Measurements from ENCODE around the gene CLPTM1L.
"Not testable (repeated sequence)": the region's sequence is repeated elsewhere in the genome, so short reads cannot be mapped to it uniquely, and the experiment has no call there.

Gene CLPTM1L

DNA sequence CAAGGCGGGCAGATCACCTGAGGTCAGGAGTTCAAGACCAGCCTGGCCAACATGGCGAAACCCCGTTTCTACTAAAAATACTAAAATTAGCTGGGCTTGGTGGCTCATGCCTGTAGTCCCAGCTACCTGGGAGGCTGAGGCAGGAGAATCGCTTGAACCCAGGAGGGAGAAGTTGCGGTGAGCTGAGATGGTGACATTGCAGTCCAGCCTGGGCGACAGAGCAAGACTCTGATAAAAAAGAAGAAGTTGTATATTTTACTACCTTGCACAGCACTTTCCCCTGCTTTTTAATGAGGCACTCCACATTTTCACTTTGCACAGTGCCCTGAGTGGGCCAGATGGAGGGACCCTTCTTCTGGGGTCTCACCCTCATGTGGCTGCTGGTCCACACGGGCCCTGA is 15.5 kb upstream of the CLPTM1L start:
- not testable (repeated sequence) for DNase-seq (ENCODE audit: low read depth)

DNA sequence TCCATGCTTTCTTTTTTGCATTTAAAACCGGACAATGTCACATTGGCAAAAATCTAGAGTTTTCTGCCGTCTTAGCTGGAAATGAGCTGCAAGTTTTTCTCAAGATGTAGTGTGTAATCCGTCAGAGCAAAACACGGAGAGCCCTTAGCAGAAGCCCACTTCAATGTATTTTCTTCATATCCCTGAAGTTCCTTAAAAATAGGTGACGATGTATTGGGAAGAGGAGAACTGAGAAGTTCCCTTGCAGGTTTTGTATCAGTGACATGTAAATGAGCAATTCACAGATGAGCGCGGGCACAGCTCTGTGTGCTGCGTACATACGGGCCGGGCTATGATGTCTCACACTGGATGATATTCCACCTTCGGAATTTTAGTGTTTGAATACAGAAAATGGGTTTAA is 14.8 kb upstream of the CLPTM1L start:
- DNase-seq (ENCODE audit: low read depth) = no peak

DNA sequence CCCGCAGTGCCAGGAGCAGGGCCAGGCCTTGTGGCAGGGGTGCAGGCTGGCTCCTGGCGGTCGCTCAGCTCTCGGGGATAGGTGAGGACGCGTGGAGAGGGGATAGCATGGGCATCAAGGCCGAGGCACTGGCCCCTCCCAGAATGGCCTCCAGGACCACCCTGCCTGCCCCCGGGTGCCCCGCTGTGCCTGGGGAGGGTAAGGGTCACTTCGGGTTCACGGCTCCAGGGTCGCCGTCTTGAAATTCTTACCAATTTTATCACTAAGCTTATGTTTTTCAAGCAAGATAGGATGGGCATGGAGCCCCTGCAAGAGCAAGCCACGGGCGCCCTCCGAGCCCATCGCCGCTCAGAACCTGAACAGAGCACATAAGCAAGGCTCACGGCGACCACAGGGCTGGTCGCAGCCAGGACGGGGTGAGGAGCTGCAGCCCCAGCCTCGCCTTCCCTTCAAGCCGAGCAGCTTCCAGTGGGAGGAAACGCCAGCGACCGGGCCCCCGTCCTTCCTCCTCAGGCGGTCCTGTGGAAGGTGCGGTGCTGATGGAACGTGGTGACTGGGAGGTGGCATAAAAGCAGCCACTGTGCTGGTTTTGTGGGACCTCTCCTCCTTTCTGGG is 14.2 kb upstream of the CLPTM1L start:
- no peak for DNase-seq (ENCODE audit: low read depth)

DNA sequence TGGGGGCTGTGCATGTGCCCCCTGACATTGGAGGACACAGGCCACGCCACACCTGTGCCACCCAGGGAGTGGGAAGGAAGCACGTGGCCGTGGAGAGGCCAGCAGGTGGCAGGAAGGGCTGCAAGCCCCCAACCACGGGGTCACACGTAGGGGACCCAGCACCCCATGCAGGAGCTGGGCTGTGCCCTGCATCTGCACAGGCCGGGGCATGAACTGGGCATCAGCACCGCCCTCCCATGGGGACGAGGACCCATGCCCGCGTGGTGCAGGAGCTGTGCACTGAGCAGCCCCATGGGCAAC is 13.8 kb upstream of the CLPTM1L start:
- DNase-seq (ENCODE audit: low read depth) = no peak

DNA sequence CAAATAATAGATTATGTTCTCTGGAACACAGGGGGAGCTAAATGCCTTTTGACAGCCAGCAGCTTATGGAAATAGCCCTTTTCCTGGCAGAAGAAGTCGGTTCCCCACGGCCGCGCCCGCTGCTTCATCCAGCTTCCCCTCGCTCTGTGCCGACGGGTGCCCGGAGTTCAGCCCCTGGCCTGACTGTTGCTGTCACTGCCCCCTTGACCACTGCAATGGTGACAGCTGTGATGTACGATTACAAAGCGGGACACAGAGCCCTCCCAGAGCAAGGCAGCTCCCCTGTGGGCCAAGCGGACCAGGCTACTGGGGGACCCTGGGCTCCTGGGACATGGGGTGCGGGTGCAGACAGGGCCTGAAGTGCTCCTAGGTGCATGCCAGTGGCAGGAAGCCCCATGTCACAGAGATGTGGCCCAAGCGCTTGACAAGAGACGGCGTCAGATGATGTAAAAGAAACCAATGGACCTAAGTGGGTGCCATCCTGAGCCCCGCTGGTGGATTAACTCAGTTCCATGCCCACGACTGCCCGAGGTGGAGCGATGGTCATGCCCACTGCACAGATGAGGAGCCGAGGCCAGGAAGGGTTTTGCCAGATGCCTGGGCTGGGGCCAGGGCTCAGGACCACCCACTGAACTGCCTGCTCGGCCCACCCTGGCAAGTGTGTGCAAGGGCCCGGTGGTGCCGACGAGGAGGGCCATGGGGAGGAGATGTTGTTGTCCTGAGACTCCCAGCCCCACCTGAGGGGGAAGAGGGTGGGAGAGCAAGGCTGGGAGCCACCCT is 13.2 kb upstream of the CLPTM1L start:
- DNase-seq (ENCODE audit: low read depth) = no peak

DNA sequence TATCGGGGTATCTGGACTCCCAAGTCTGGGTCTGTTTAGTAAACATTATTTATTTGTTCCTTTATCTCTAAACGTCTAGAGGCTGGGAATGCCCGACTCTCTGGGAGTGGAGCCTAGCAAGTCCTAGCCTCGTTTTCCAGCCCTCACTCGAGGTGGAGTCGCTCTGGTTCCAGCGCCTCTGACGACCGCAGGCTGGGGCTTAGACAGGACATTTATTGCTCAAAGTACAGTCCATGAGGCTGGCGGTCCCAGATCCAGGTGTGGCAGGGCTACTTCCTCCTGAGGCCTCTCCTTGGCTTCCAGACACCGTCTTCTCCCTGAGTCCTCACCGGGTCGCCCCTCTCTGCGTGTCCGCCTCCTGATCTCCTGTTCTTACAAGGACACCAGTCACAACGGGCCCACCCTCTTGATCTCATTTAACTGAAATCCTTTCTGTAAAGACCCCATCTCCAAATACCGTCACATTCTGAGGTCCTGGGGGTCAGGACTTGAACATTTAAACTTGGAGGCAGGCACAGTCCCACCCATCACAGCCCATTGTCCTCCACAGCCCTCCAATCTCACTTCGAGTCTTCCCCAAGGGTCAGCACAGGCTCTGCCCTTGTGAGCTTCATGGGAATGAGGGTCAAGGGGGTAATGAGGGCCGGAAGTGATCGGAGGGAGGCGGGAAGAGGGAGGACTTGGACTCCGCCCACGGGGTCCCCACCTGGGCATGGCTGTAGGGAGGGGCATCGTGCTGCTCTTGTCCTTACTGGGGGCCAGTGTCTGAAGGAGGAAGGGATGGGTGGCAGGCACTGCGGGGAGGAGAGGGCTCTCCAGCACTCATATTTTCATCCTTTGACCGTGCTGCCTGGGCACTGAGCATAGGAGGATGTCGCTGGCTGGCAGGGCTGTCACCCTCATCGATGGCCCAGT is 12.2 kb upstream of the CLPTM1L start:
- DNase-seq (ENCODE audit: low read depth) = no peak

DNA sequence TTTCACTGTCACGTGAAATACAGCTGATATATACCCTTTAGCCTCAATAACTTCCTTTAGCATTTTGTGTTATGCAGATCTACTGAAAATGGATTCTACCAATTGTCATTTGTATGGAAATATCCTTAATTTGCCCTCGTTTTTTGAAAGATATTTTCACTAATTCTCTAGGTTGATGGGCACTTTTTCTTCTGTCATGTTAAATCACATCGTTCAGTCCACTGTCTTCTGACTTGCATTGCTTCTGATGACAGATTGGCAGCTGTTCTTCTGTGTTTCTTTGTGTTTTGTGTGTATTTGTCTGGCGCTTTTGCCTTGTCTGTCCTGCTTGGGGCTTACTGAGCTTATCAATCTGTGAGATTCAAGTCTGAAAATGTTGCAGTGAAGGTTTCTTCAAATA is 9.7 kb upstream of the CLPTM1L start:
- DNase-seq (ENCODE audit: low read depth) = no peak

DNA sequence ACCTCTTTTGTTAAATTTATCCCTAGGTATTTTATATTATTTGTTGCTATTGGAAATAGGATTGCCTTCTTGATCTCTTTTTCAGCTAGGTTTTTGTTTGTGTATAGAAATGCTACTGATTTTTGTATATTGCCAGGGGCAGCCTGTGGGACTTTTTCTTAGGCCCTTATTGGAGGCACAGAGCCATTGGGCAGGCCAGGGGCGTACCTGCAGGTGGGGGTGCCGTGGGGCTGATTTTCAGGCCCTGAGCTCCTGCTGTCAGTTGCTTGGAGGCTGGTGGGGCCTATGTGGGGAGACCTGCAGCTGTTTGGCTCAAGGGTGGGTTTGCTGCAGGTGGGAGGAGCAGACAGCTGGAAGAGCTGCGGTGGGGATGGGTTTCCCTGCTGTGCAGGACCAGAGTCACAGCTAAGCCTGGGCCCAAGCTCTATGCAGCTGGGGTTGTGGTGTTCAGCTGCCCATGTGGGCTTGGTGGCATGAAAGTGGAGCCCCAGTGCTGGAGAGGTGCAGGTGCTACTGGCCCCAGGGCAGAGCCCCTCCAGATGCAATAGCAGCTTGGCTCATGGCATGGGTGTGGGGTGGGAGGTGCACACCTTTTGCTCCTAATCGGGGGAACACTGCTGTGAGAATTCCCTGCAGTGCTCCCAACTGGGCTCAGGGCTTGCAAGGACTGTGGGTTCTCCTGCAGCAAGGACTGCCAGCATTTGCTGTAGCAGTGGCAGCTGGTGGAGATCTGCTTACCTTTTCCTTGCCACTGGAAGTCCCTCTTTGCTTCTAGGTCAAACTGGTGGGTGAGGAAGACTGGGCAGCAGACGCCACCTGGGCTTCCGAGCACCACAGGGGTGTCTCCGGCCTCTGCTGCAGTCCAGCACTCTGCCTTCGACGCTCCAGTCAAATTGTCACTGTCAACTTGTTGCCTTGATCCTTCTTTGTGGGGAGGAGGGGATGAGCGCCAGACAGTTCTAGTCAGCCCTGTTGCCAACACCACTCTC is 7.6 kb upstream of the CLPTM1L start:
- DNase-seq (ENCODE audit: low read depth) = no peak

DNA sequence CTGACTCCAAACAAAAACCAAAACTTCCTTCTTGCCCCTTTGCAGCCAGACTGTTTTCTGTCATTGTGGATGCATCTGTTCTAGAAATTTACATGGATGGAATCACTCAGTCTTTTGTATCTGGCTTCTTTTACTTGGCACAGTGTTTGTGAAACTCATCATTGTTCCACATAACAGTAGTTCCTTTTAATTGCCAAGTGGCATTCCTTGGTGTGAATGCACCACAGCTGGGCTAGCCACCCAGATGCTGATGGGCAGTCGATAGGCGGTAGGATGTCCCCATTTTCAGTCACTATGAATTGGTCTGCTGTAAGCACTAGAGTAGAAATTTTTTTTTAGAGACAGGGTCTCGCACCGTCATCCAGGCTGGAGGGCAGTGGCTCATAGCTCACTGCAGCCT is 6.3 kb upstream of the CLPTM1L start:
- no peak for DNase-seq (ENCODE audit: low read depth)

DNA sequence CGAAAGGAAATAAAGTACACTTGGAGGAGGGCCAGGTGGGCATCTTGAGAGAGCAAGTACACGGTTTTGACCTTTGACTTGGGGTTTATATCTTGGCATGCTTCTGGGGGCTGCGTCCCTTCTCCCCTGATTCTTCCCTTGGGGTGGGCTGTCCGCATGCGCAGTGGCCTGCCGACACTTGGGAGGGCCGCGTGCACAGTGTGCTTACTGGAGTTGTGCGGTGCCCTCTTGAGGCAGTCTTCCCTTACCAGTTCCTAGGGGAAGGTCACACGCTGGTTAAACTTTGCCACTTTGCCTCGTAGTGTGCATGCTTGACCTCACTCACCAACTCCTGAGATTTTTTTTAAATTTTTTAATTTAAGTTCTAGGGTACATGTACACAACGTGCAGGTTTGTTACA is 4.3 kb upstream of the CLPTM1L start:
- no peak for DNase-seq (ENCODE audit: low read depth)

DNA sequence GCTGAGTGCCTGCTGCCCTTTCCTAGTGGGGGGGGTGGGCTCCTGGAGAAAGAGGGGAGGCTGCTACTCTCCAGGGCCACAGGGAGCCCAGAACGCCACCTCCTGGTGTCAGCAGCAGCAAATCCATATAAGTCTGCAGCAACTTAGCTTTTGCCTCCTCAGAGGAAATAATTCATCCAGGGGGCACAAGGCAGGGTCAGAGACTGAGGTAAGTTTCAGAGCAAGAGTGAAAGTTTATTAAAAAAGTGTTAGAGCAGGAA is 4.0 kb upstream of the CLPTM1L start:
- DNase-seq (ENCODE audit: low read depth) = no peak

DNA sequence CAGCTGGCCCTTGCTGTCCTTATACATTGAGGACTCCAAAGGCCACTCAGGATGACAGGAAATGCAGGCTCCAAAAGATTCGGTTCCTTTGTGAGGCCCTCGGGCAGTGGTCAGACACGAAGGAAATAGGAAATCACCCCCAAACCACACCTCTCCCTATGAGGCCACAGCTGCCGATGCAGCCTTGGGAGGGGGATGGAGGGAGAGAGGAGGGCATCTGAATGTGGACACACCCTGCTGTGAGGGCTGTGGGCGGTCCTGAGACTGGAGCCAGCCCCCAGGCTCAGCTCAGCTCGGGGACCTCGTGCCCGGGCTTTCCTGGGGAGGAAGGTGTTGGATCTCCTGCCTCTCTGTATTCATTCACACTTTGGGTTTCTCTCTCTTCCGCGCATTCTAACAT is 2.7 kb upstream of the CLPTM1L start:
- DNase-seq (ENCODE audit: low read depth) = no peak

DNA sequence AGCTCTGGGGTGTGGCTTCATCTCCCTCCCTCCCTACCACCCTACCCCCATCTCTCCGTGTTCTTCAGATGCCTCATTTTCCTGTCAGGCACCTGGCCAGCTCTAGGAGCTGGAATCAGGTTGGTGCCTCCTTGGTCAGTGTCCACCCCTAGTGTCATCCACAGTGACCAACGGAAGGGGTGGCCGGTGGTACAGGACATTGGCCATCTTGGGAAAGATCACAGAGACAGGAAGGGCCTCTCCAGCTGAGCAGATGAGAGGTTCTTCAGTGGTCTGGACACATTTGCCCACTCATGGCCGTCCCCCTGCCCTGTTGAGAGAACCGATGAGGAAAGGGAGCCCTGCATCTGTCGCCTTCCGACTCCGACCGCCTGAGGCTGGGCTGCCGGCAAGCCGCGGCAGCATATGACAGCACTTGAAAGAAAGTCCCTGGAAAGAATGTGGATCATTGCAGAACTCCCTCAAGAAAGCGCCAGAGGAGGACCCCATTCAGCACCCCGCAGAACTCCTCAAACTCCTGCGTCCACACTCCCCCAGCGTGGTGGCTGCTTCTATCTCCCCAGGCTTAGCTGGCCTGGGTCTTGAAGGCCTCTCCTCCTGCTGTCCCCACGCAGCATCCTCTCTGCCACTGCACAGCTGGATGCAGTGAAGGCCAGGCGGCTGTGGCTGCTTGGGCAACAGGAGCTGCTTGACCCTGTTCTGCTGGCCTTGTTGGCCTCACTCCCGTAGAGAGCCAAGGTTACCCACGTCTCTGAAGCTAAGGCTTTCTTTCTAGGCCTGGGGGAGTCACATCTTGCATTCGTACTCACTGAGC is 1.9 kb upstream of the CLPTM1L start:
- DNase-seq (ENCODE audit: low read depth) = no peak

DNA sequence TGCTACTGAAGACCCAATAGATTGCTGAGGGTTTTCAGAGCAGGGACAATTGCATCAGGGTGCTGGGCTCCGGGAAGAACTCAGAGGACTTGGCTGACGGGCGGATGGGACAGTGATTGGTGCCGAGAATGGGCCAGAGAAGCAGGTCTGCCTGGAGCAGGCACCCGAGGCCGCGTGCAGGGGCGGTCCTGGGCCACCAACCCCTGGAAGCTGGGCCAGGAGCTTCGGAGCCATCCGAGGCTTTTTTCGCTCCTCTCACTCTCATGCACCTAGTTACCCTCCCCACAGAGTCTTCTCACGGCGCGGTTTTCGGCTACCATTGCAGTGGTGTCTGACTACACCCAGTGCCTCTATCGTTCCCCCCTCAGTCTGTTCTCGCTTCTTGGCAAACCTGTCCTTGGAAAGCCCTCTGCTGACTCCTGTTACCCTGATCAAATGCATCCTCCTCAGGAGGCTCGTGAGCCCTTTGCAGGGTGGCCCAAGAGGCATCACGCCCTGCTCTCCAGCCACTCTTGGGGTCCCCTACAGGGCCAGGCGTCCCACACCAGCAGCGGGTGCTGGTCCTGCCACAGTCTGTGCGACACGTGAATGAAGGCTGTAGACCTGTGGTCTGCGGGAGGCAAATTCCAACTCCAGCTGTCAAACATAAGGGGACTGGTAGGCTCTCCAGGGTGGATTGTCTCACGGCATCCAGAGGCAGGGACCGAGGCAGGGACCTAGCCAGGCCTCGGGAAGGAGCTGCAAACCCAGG is 1.2 kb upstream of the CLPTM1L start:
- DNase-seq (ENCODE audit: low read depth) = no peak

DNA sequence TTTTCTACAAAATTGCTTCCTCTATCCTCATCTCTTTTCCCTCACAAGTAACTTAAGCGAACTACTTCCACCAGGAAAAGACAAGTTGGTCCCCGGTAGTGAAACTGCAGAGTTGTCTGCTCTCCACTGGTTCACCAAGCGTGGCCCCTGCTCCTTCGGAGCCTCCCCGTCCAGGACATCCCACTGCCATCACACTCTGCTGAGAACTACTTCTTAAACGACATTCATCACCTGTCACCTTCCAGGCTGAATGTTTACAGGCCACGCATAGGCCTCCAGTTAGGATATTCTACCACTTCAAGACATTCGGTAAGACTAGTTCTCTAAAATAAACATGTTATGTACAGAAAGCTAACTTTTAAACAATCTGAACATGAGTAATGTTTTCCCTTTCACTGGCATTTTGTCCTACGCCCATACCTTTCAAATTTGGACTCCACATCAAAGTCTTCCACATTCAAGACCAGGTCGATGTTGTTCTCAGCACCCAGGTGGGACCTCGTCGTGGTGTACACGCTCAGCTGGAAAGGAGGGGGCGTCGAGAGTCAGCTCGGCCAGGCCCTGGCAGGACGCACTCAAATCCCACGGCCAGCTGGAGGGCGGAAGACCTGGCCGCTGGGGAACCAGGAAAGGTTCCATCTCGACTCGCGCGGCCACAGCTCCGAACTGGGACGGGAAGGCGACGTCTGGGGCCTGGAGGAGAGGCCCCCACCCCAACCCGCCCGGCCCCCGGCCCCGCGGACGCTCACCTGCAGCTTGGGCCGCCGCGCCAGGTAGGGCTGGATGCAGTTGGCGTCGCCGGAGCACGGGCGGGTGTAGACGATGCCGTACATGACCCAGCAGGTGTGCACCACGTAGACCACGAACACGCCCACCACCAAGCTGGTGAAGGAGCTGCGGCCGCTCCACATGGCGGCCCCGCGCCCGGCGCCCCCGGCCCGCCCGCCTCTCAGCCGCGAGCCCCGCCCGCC is 683 bp downstream of the CLPTM1L start:
- no peak for DNase-seq (ENCODE audit: low read depth)

DNA sequence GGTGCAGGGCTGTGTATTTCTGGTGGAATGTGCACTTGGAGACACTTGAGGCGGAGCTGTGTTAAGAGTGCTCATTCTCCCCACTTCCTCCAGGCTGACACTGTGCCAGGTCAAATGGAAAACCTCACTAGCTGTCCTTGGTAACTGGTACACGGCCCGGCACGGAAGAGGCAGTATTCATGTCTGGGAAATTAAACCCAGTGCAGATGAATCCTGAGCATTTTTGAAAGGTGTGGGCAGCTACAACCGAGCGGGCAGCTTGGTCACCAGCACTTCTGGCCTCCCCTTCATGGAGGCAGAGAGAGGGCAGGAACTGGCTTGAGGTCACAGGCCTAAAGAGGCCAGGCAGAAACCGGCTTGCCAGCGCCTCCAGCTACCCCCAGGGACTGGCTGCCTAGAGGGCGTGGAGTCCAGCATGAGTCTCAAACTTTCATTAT is 1.6 kb downstream of the CLPTM1L start:
- no peak for DNase-seq (ENCODE audit: low read depth)

DNA sequence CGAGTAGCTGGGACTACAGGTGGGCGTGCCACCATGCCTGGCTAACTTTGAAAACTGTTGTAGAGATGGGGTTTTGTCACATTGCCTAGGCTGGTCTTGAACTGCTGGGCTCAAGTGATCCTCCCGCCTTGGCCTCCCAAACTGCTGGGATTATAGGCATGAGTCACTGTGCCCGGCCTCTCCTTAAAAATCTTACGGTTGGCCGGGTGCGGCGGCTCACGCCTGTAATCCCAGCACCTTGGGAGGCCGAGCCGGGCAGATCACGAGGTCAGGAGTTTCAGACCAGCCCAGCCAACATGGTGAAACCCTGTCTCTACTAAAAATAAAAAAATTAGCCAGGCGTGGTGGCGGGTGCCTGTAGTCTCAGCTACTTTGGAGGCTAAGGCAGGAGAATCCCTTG is 2.2 kb downstream of the CLPTM1L start:
- not testable (repeated sequence) for DNase-seq (ENCODE audit: low read depth)

DNA sequence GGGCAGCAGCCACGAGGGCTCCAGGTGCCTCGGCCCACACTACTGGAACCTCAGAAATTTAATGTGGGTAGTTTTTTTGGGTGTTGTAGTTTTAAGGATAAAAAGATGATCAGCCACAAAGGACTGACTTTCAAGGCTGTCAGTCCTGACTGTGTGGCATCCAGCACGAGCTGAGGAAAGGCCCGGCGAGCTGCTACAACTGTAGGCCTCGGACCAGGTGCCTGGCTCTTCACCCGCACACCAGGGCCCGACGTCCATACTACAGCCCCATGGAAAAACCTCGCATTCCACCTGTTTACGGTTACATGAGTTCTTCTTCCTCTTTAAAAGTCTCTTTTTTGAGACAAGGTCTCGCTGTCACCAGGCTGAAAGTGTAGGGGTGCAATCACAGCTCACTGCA is 2.6 kb downstream of the CLPTM1L start:
- DNase-seq (ENCODE audit: low read depth) = no peak

DNA sequence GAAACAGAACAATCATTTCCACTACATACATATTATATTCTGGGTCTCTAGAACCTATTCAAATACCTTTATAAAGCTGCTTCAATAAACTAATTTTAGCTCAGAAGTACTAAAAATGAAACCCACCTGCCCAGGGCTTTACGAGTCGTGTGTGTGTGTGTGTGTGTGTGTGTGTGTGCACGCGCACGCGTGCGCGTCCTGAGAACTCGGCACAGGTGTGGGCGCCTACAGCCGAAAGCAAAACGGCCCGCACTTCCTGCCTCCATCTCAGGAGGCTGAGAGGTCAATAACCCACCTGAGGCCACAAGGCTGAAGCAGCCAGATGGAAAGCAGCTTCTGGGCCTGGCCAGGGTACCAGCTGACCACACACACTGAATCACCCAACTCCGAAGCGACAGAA is 3.0 kb downstream of the CLPTM1L start:
- DNase-seq (ENCODE audit: low read depth) = no peak

Data from non-pigmented ciliary epithelial cell (primary cell).